CD4-positive, alpha-beta T cell treated with Interleukin-17A for 1 hour (primary cell): Measurements from ENCODE around the gene CLEC4M.

Experiments
- DNase-seq: peaks from one replicate; pipeline ENCODE4 v3.0.0-alpha.2; 2020

The CLEC4M gene

GRCh38 chr19:7762719-7763293 lies at the start of gene CLEC4M:
Gene CLEC4M (plus strand): TSS chr19:7763243. CDS start chr19:7763267, 24 bp downstream.
- no peak for DNase-seq

DNA sequence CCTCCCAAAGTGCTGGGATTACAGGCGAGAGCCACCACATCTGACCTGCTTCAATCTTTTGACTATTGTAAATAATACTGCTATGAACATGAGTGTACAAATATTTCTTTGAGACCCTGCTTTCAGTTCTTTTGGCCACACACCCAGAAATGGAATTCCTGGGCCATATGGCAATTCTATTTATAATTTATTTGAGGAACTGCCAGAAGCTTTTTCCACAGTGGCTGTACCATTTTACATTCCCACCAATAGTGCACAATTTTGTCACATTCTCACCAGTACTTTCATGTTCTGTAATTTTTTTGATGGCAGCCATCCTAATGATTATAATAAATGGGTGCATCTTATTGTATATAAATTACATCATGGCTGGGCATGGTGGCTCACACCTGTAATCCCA lies 47.4 kb upstream of the CLEC4M start:
- no peak for DNase-seq

DNA sequence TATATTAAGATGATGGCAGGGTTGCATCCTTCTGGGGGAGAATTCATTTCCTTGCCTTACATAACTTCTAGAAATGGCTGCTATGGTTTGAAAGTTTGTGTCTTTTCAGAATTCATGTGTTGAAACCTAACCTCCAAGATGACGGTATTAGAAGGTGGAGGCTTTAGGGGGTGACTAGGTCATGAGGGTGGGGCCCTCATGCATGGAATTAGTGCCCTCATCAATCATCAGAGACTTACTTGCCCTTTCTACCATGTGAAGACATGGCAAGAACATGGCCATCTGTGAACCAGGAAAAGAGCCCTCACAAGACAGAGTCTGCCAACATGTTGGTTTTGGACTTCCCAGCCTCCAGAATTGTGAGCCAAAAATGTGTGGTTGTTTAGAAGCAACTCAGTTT lies 46.3 kb upstream of the CLEC4M start:
- DNase-seq = no peak

DNA sequence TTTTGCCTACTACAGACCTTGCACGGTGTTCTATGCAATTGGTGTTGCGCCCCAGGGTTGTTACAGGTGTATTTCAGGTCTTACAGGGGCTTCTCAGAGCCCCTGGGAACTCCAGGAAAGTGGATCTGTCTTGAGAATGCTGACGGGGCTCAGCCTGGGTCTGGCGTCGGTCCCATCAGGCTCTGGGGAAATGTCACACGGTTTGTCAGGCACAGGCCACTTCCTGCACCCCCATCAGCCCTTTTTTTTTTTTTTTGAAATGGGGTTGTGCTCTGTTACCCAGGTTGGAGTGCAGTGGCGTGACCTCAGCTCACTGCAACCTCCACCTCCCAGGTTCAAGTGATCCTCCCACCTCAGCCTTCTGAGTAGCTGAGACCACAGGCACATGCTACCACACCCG lies 44.4 kb upstream of the CLEC4M start:
- no peak for DNase-seq

- no peak for DNase-seq
Observed at GRCh38 chr19:7720351-7720750, 42.7 kb upstream of the CLEC4M start.

DNA sequence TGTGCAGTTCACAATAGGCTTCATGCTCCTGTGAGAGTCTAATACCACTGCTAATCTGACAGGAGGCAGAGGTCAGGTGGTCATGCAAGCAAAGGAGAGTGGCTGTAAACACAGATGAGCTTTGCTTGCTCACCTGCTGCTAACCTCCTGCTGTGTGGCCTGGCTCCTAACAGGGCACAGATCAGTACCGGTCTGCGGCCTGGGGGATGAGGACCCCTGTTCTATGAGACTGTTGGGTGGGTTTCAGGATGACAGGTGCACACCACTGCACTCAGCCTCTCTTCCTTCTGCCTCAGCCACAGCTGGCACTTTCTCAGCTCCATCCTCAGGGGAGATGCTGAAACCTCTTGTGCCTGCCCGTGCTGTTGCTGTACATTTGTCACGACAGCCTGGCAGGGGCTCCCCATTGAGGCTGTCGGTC lies 40.8 kb upstream of the CLEC4M start:
- no peak for DNase-seq

DNA sequence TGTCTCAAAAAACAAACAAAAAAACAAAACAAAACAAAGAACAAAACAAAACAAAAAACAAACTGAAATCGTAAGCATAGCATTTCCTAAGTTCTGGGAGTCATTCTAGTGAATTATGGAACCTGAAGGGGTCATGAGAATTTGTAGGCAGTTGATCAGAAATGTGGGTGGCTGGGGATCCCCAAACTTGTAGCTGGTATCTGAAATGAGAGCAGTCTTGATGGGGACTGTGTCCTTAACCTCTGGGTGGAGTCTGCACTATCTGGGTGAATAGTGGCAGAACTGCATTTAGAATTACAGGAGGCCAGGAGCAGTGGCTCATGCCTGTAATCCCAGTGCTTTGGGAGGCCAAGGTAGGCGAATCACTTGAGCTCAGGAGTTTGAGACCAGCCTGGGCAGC lies 37.3 kb upstream of the CLEC4M start:
- no peak for DNase-seq

GRCh38 chr19:7729211-7729610 lies 33.8 kb upstream of the CLEC4M start:
- DNase-seq = no peak

DNA sequence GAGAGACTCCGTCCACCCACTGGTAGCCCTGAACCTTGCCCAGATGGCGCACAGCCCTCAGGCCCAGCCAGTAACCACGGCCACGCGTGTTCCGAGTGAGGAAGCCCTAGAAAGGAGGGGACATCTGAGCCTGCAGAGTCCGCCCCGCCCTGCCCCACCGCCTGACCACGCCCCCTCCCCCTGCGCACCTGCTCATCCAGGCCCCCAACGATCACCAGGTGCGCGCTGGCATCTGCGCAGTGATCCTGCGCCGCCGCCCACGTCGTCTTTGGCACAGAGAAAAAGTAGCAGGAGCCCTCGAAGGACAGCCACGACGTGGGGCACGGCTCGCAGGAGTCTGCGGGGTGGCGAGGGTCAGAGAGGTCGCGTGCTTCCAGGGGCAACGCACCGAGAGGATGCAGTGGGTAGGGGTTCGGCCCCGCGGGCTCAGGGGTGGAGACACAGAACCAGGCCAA lies 33.2 kb upstream of the CLEC4M start:
- DNase-seq = no peak

- DNase-seq = no peak
Observed at GRCh38 chr19:7730286-7731217, 32.5 kb upstream of the CLEC4M start.

- DNase-seq = no peak
Observed at GRCh38 chr19:7731218-7731595, 31.8 kb upstream of the CLEC4M start.

DNA sequence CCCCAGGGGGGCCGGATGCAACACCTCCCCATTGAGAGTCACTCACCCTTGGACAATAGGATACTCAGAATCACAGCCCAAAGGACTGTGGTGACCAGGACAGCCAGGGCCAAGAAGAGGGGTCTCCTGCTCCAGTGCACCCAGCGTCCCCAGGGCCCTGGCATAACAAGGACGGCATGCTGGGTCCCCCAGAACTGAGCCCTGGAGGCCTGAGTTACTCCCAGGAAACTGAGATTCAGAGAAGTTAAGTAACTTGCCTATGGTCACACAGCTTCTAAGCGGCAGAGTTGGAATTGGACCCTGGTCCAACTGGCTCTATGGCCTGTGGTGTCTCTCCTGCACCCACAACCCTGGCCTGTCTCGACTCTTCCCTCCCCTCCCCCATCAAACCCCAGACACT lies 31.4 kb upstream of the CLEC4M start:
- DNase-seq = no peak

DNA sequence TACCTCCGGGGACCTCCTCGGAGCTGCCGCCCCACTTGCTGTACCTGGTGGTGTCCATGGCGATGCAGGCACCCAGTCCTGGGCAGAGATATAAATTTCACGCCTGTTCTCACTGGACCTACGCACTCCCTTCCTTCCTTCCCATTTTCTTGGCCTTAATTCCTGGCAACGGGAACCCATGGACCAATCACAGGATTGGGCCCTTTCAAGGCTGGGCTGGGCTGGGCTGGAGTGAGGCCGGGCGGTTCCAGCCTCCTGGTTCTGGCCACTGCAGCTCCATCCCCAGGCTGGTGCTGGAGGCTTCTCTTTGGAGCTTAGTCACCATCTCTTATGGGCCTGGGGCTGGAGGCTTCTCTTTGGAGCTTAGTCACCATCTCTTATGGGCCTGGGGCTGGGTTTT lies 31.0 kb upstream of the CLEC4M start, which contains the start of gene CLEC4G:
Gene CLEC4G, minus strand, starts transcription at position 66 of the 400 bp plus-strand sequence. Its CDS starts 8 bp downstream, at position 58.
- no peak for DNase-seq

- DNase-seq = no peak
Observed at GRCh38 chr19:7733376-7733775, 29.7 kb upstream of the CLEC4M start.

GRCh38 chr19:7734220-7735203 lies 28.5 kb upstream of the CLEC4M start:
- DNase-seq = no peak

DNA sequence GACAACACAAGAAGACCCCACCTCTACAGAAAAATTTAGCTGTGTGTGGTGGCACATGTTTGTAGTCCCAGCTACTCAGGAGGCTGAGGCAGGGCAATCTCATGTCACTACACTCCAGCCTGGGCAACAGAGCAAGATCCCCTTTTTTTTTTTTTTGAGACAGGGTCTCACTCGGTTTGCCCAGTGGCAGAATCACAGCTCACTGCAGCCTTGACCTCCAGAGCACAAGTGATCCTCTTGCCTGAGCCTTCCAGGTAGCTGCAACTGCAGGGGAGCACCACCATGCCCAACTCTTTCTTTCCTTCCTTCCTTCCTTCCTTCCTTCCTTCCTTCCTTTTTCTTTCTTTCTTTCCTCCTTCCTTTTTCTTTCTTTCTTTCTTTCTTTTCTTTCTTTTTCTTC lies 26.9 kb upstream of the CLEC4M start:
- no peak for DNase-seq

DNA sequence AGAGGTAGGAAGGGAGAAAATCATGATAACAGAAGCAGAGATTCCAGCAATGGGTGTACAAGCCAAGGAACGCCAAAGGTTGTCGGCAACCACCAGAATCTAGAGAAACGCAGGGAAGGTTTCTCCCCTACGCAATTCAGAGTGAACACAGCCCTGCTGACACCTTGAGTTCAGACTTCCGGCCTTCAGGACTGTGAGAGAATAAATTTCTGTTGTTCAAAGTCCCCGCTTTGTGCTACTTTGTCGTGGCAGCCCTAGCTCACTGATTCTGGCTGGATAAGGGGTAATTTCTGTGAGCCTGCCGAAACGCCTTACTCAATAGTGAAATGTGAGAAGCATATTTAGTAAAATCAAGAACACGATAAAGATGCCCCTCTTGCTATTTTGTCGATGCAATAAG lies 25.8 kb upstream of the CLEC4M start:
- DNase-seq = no peak

GRCh38 chr19:7738023-7738422 lies 25.0 kb upstream of the CLEC4M start:
- no peak for DNase-seq

- no peak for DNase-seq
Observed at GRCh38 chr19:7739211-7739755, 23.8 kb upstream of the CLEC4M start.

DNA sequence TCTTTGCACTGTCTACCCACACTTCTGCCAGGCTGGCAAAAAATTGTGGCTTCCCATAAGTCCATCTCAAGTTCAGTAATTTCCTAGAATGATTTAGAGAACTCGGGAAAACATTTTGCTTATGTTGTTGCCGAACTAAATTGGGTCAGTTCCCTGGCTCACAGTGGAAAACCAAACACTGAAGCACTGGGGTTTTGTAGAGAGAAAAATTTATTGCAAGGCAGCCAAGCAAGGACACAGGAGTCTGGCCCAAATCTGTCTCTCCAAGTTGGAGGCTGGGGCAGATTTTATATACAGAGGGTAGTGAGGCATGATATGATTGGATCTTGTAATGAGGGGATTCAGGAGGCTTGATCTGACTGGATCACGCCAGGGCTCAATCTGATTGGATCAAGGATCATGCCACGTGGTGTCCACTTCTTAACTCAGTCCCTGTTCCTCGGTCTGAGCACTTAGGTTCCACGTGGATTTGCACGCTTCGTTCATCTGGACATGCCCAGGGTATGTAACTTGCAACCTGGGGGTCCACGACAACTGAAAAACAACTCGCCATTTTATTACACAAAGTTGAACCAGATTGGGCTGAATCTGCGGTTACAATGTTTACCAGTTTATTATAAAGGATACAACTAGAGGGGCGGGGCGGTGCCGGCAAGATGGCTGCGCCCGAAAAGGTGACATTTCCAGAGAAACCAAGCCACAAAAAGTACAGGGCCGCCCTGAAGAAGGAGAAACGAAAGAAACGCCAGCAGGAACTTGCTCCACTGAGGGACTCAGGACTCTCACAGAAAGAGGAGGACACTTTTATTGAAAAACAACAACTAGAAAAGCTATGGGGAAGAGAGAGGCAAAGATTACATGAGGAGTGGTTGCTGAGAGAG lies 23.0 kb upstream of the CLEC4M start:
- no peak for DNase-seq

- no peak for DNase-seq
Observed at GRCh38 chr19:7740682-7741054, 22.4 kb upstream of the CLEC4M start.

DNA sequence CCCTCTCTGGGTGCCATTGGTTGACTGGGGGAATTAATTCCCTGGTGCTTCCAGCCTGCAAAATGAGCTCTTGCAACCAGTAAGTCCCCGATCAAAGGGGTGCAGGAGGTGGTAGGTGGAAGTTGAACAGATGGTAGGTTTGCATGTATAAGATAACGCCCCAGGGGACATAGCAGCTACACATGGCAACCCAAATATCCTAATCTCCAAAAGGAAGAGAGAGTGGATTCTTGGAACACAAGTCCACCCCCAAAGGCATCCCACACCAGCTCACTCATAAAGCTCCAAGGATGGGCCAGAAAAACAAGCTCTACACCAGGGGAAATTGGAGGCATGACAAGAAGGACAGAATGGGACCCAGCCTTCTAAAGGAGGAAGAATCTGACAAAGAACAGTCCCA lies 20.5 kb upstream of the CLEC4M start:
- no peak for DNase-seq
